Stimulated activated CD8-positive, alpha-beta memory T cell treated with anti-CD3 and anti-CD28 coated beads, Interleukin-15, amount 100 ng/mL, for 4 hours (primary cell): ENCODE results near the gene SMAD7.
A peak's percentile ranks its signal among the peaks of the same experiment; 100 is the strongest.

Experiments used
- DNase-seq, 2 donors: peaks; one replicate each; pipeline ENCODE4 v3.0.0-alpha.2; 2020; ENCODE audit warnings: low read depth in 2 of 2

The SMAD7 gene

DNA sequence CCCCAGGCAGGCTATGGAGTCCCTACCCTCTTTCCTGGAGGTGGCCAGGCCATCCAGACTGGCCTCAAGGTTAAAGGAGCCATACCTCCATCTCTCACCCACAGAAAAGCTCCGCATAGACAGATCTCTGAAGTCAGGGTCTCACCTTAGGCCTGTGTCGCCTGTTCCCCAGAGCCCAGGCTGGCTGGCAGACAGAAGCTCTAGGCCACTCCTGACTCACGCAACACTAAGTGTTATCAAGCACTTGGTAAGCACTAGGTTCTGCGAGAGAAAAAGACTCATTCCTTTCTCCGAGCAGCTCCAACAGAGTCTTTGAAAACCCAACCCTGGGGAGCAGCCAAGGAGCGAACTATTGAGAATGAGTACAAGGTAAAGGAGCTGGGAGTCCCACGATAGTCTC is 6.1 kb downstream of the SMAD7 start:
- DNase-seq: no peak

GRCh38 chr18:48943736-48944527 is 6.8 kb downstream of the SMAD7 start:
- no peak for DNase-seq

GRCh38 chr18:48943333-48943732 is 7.4 kb downstream of the SMAD7 start:
- no peak for DNase-seq

DNA sequence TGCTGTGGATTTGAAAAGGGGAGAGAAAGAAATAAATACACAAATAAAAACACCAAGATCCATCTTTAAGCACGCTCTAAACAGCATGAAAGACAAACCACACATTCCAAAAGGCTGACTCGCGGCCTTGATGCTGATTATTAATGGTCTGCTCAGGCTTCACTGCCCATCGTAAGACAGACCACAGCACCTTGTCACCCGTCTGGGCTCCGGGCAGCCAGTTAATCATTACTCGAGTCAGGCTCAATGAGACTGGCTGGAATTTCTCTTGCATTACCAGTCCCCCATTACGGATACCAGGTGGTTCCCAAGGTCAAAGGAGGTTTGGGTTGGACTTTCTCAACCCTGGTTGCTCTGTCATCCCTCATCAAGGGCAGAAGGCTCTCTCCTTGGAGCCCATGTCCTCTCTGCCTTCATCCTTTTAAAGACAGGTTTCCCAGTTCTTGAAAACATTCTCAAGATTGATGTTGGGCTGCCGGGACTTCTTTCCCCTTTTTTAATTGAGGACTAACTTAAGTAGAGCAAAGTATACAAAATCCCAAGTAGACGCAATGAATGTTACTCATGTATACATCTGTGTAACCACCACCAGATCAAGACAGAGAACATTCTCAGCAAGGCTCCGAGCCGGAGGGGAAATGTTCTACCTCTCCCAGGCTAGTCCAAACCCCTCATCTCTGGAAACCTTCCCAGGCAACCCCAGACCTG is 8.1 kb downstream of the SMAD7 start:
- no peak for DNase-seq

- DNase-seq: no peak
Observed at GRCh38 chr18:48942086-48942485, 8.7 kb downstream of the SMAD7 start.

DNA sequence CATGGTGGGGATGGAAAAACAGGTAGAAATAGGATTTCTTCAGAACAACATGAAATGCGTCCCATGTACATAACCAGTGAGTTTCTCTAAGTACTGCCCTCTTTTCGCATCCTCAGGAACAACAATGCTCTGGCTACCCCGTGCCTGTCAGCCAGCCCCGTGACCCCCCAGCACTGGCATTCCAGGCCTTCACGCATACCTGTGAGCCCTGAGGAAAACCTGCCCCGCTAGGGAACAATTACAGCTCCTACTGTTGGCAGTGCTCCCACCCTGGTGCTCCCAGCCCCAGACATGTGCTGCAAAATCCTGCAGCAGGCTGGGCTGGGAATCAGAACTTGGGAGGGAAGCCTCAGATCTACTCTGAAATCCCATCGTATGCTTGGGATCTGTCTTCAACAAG is 9.1 kb downstream of the SMAD7 start:
- no peak for DNase-seq

- DNase-seq: peak; percentile 65 to 81
Observed at GRCh38 chr18:48940854-48941611, 9.7 kb downstream of the SMAD7 start.

DNA sequence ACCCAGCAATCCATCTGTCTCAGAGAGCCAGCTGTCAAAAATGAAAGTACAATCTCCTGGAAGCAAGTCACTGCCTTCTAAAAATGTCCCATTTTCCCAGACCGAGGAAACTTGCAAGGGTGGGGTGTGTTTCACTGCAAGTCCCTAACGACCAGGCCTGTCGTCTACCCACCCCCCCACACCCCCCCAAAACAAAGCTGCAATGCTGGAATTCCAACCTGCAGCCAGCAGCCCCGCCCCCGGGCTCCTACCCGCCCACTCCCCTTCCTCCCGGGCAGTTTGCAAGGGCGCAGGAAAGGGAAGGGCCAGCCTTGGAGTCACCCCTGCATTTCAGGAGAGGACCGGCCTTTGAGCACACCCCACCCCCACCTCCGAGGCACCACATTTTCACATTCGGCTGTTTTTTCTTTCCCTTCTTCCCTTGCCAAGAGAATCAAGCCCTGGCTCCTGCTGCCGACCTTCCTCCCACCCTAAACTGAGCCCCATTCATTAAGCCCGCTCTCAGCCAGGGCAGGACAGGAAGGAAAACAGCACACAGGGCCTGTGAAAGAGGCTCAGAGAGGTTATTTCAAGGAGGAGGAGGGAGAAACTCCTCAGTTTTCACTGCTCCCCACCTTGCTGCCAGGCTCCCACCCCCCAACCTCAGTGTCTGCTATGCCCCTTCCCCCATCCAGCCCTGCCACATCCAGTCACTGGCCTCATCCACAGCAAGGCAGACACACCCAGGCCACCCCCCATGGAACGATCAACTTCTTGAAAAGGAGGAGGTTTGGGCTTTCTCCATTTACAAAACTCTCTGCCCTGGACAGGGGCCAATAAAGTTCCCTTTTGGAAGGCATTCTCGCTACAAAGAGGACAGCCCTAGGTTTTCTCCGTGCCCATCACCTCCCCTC is 11.3 kb downstream of the SMAD7 start:
- no peak for DNase-seq

DNA sequence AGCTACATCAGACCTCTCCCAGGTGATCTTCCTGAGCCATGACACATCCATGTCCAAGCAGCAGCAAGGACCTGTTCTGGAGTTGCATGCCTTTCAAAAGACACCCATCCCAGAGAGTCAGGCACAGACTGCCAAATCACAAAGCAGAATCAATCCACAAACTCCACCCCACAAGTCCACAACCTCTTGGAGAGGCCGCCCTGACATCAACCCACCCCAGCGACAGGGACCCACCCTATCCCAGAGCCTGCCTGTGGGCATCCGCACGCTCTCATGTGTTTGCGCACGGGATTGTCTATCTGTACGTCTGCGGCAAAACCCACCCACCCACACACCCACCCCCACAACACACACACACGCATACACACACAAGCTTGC is 11.9 kb downstream of the SMAD7 start:
- DNase-seq: no peak

GRCh38 chr18:48937869-48938750 is 12.7 kb downstream of the SMAD7 start:
- DNase-seq: no peak

- no peak for DNase-seq
Observed at GRCh38 chr18:48935433-48935774, 15.4 kb downstream of the SMAD7 start.

GRCh38 chr18:48934723-48935432 is 15.9 kb downstream of the SMAD7 start:
- DNase-seq: no peak

DNA sequence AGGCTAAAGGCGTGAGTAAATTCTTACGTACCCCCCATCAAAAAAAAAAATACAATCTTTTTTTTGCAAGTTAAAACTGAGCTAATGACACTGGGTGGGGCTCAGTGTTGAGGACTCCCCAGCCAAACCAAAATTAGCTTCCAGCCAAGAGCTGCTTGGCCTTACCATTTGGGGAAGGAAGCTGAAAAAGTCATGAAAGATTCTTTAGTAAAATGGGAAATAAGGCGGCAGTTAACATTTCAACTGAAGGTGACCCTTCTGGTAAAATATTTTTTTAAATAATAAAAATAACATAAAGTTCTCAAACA is 16.4 kb downstream of the SMAD7 start:
- DNase-seq: no peak

GRCh38 chr18:48933578-48934414 is 17.0 kb downstream of the SMAD7 start:
- DNase-seq: no peak

DNA sequence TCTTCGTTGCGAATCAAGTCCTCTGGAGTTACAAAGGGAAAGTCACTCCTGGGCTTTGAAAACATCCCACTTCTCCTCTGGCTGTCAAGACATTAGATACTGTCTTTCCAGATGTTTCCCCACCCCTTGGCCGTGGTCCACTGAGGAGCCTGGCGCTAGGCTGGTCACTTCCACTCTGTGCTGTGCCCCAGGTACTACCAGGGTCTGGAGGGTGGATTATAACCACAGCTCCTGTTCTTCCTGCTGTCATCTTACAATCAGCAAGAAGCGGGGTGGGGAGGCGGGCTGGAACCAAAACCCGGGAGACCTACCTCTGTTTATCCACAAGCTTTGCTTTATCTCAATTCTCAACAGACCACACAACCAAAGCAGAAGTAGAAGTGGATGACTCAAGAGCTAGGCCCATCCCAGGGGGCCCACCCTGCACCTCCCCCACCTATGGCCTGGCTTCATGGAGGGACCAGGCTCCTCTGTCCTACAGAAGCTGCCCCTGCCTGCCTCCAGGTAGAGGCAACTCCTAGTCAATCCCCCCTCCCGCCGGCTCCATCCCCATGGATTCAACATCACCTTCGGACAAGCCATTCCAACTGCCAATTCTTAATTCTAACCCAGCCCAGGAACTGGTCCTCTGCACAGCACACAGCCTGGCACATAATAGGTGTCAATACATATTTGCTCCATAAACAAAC is 17.8 kb downstream of the SMAD7 start:
- DNase-seq: no peak

- no peak for DNase-seq
Observed at GRCh38 chr18:48932462-48932818, 18.3 kb downstream of the SMAD7 start.

- no peak for DNase-seq
Observed at GRCh38 chr18:48931680-48932461, 18.9 kb downstream of the SMAD7 start.

DNA sequence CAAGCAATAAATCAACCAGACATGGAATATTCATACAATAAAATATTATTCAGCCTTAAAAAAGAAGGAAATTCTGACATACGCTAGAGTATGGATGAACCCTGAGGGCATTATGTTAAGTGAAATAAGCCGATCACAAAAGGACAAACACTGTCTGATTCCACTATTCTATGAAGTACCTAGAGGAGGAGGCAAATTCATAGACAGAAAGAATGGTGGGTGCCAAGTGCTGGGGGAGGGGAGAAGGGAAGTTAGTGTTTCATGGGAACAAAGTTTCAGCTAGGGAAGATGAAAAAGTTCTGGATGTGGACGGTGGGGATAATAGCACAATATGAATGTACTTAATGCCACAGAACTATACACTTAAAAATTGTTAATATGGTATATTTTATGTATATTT is 19.8 kb downstream of the SMAD7 start:
- DNase-seq: no peak
